ENCODE data around the gene HSPB6. TPM values are rescaled to one million over a fixed set of nuclear protein-coding genes. Genes with fewer than 3 reads are reported as not detected.

Gene HSPB6
- total and polyA plus RNA-seq, 4 donors, result 2.7 to 17.7 (median 5.6) TPM

DNA sequence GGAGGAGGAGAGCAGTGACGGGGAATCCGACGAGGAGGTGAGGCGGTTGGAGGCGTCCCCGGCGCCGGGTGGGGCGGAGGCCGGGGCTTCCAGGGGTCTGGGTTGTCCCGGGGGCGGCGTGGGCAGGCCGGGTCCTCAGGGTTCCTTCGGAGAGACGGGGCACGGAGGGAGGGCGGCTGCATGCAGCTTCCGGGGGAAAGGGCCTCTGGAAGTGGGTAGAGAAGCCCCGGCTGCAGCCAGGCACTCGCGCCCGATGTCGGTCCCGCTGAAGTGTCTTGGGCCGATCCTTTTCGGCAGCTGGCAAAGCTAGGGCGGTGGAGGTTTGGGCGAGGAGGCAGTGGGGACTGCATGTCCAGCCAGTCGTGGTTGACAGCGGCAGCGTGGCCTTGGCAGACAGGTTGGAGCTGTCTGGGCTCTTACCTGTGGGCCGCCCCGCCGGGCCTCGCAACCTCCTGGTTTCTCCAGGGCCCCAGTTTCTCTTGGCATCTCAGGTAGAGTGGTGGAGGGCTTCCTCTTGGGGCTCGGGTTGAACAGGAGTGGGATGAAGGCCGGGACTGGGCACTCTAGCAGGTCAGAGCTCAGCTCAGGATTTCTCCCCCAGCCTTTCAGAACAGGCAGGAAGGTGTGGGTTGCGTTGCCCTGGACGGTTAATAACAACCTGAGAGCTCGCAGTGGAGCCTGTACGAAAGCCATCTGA is 38.3 kb downstream of the HSPB6 start:
- peak; percentile 57 for DNase-seq (ENCODE audit: low spot score)
- H3K9ac ChIP-seq (ENCODE audit: low read depth in 1 of 2, low read length in 2 of 2), result peak overlapping the region; percentile 32 to 80
- under 1% methylated on average over 42 of the region's 42 CpGs for WGBS

DNA sequence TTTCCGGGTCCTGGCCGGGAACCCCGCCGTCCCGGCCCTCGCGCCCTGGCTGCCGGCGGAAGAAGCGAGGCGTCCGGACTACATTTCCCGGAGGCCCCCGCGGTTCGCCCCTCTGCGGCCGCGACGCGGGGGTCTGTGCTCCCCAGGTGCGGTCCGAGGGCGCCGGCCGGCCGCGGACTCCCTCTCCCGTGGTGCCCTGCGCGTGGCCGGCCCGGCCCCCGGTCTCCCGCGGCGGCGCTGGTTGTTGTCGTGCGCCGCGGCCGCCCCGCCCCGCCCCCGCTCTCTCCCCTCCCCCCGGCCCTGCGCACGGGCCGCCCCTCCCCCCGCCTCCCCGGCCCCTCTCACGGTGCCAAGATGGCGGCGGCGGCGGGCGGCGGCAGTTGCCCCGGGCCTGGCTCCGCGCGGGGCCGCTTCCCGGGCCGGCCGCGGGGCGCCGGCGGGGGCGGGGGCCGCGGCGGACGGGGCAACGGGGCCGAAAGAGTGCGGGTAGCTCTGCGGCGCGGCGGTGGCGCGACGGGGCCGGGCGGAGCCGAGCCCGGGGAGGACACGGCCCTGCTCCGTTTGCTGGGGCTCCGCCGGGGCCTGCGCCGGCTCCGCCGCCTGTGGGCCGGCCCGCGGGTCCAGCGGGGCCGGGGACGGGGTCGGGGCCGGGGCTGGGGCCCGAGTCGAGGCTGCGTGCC is 39.0 kb downstream of the HSPB6 start, which contains the start of gene KMT2B:
Gene KMT2B (plus strand): TSS at position 339 of the 680 bp plus-strand sequence. CDS start 16 bp downstream, at position 355.
- DNase-seq (ENCODE audit: low spot score), result peak; percentile 90
- peaks cover 11 to 19% (median 14%) of the 10 kb centered on the region in 4 donors for H3K36me3 ChIP-seq (ENCODE audit: control insufficient read depth in 4 of 4, insufficient read depth in 3 of 4, low read depth in 1 of 4, low read length in 3 of 4)
- H3K4me3 ChIP-seq (ENCODE audit: low read depth in 1 of 3, low read length in 3 of 3), result peak within 1 kb of the TSS; percentile 90 to 98 (median 91)
- H3K4me1 ChIP-seq (ENCODE audit: control insufficient read depth in 4 of 4, insufficient read depth in 4 of 4, low read length in 3 of 4), result peaks cover 12 to 34% (median 25%) of the 10 kb centered on the region in 4 donors
- no peaks in the 10 kb centered on the region for H3K27me3 ChIP-seq (ENCODE audit: control insufficient read depth in 4 of 4, insufficient read depth in 4 of 4, low read length in 3 of 4)
- TF ChIP-seq GABPA (IDR thresholded peaks at IDR 0.05 in 1 of 2, conservative IDR thresholded peaks at IDR 0.05 in 1 of 2), result peak in 1 of 2 donors; percentile 81
- no peak for TF ChIP-seq EGR1 (IDR thresholded peaks at IDR 0.05; ENCODE audit: low read depth in 2 of 2)
- WGBS, result 1% methylated on average over 109 of the region's 109 CpGs
- peak within 1 kb of the TSS; percentile 75 to 86 for H3K27ac ChIP-seq (ENCODE audit: low read depth in 1 of 2, low read length in 2 of 2)
- H3K9me3 ChIP-seq (ENCODE audit: control insufficient read depth in 4 of 4, low read length in 3 of 4), result no peaks in the 10 kb centered on the region
- H3K9ac ChIP-seq (ENCODE audit: low read depth in 1 of 2, low read length in 2 of 2), result peak within 1 kb of the TSS; percentile 32 to 80

More for the DNA sequence above, 38.3 kb downstream of the HSPB6 start:
- Histone ChIP-seq H3K27me3 (ENCODE audit: control insufficient read depth in 4 of 4, insufficient read depth in 4 of 4, low read length in 3 of 4) (no peaks in the 10 kb centered on the region), H3K27ac (ENCODE audit: low read depth in 1 of 2, low read length in 2 of 2) (peak overlapping the region; percentile 66 to 68), H3K9me3 (ENCODE audit: control insufficient read depth in 4 of 4, low read length in 3 of 4) (no peaks in the 10 kb centered on the region), H3K36me3 (ENCODE audit: control insufficient read depth in 4 of 4, insufficient read depth in 3 of 4, low read depth in 1 of 4, low read length in 3 of 4) (peaks cover 17 to 26% (median 20%) of the 10 kb centered on the region in 4 donors), H3K4me1 (ENCODE audit: control insufficient read depth in 4 of 4, insufficient read depth in 4 of 4, low read length in 3 of 4) (peaks cover 12 to 34% (median 25%) of the 10 kb centered on the region in 4 donors), H3K4me3 (ENCODE audit: low read depth in 1 of 3, low read length in 3 of 3) (peak overlapping the region; percentile 90 to 98 (median 91))
- TF ChIP-seq EGR1 (IDR thresholded peaks at IDR 0.05; ENCODE audit: low read depth in 2 of 2) (no peak), RAD21 (IDR thresholded peaks at IDR 0.05) (no peak), GABPA (IDR thresholded peaks at IDR 0.05 in 1 of 2, conservative IDR thresholded peaks at IDR 0.05 in 1 of 2) (no peak)
- TF ChIP-seq, protein P1, sequence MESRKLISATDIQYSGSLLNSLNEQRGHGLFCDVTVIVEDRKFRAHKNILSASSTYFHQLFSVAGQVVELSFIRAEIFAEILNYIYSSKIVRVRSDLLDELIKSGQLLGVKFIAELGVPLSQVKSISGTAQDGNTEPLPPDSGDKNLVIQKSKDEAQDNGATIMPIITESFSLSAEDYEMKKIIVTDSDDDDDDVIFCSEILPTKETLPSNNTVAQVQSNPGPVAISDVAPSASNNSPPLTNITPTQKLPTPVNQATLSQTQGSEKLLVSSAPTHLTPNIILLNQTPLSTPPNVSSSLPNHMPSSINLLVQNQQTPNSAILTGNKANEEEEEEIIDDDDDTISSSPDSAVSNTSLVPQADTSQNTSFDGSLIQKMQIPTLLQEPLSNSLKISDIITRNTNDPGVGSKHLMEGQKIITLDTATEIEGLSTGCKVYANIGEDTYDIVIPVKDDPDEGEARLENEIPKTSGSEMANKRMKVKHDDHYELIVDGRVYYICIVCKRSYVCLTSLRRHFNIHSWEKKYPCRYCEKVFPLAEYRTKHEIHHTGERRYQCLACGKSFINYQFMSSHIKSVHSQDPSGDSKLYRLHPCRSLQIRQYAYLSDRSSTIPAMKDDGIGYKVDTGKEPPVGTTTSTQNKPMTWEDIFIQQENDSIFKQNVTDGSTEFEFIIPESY (IDR thresholded peaks at IDR 0.05), result no peak

DNA sequence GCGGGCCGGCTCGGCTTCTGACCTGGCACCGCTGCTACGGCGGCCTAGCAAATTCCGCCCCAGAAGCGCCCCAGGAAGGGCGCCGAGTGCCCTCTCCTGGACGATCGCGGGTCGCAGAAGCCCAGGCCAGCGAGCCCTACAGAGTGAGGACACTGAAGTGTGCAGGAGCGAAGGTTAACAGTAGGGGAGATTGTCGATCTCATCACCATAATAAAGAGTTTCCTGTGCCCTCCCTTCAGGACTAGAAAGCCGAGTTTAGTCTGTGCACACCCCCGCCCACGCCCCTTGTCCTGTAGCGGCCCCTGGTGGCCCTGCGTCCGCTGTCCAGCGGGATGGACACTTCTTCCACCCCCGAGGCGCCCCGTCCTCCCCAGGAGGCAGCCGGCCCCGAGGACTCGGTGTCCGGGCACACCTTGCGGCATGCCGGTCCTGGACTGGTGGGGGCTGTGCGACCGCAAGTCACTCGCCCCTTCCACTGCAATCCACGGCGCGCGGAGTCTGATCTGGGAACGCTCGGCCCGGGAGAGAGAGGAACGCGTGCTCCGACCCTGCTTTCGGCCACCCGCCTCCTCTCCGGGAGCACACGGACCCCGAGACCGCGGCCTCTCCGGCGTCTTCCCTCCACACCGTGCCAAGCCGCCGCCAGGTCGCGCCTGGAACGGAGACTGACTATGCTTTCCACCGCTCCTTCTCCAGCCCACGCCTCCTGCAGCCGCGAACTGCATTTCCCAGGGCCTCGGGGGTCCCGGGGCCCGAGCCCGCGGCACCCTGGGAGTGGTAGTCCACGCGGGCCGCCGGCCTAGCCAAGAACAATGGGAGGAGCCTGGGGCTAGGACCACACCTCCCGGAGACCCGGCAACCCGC is 39.8 kb downstream of the HSPB6 start:
- Histone ChIP-seq H3K9me3 (ENCODE audit: control insufficient read depth in 4 of 4, low read length in 3 of 4) (no peaks in the 10 kb centered on the region), H3K27ac (ENCODE audit: low read depth in 1 of 2, low read length in 2 of 2) (peak overlapping the region; percentile 75 to 86), H3K9ac (ENCODE audit: low read depth in 1 of 2, low read length in 2 of 2) (peak overlapping the region in 1 of 2 donors; percentile 84), H3K4me3 (ENCODE audit: low read depth in 1 of 3, low read length in 3 of 3) (peak overlapping the region; percentile 69 to 91 (median 90)), H3K27me3 (ENCODE audit: control insufficient read depth in 4 of 4, insufficient read depth in 4 of 4, low read length in 3 of 4) (no peaks in the 10 kb centered on the region), H3K4me1 (ENCODE audit: control insufficient read depth in 4 of 4, insufficient read depth in 4 of 4, low read length in 3 of 4) (peaks cover 12 to 34% (median 25%) of the 10 kb centered on the region in 4 donors), H3K36me3 (ENCODE audit: control insufficient read depth in 4 of 4, insufficient read depth in 3 of 4, low read depth in 1 of 4, low read length in 3 of 4) (peaks cover 4 to 11% (median 9%) of the 10 kb centered on the region in 4 donors)
- WGBS, result under 1% methylated on average over 77 of the region's 77 CpGs
- peak; percentile 87 for DNase-seq (ENCODE audit: low spot score)
- TF ChIP-seq, protein P2, sequence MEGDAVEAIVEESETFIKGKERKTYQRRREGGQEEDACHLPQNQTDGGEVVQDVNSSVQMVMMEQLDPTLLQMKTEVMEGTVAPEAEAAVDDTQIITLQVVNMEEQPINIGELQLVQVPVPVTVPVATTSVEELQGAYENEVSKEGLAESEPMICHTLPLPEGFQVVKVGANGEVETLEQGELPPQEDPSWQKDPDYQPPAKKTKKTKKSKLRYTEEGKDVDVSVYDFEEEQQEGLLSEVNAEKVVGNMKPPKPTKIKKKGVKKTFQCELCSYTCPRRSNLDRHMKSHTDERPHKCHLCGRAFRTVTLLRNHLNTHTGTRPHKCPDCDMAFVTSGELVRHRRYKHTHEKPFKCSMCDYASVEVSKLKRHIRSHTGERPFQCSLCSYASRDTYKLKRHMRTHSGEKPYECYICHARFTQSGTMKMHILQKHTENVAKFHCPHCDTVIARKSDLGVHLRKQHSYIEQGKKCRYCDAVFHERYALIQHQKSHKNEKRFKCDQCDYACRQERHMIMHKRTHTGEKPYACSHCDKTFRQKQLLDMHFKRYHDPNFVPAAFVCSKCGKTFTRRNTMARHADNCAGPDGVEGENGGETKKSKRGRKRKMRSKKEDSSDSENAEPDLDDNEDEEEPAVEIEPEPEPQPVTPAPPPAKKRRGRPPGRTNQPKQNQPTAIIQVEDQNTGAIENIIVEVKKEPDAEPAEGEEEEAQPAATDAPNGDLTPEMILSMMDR (IDR thresholded peaks at IDR 0.05; ENCODE audit: low read depth, low read length, missing input control), result peak; percentile 79
- TF ChIP-seq FOXA2 (IDR thresholded peaks at IDR 0.05) (no peak), NR2F2 (IDR thresholded peaks at IDR 0.05) (peak; percentile 12), GABPA (IDR thresholded peaks at IDR 0.05 in 1 of 2, conservative IDR thresholded peaks at IDR 0.05 in 1 of 2) (no peak), HNF4A (conservative IDR thresholded peaks at IDR 0.05) (no peak), SP1 (IDR thresholded peaks at IDR 0.05) (peak; percentile 52), JUND (IDR thresholded peaks at IDR 0.05) (no peak)
- TF ChIP-seq, protein P1 (IDR thresholded peaks at IDR 0.05), result no peak
- TF ChIP-seq, protein P3, sequence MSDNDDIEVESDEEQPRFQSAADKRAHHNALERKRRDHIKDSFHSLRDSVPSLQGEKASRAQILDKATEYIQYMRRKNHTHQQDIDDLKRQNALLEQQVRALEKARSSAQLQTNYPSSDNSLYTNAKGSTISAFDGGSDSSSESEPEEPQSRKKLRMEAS (IDR thresholded peaks at IDR 0.05), result peak; percentile 49
